RWPE2 (cell line): Measurements from ENCODE around the gene ITGAE.

Source experiments
- ATAC-seq: fragments of 200-7000 bp; cut with Tn5 transposase; 3 replicates; pipeline ENCODE4 v1.9.1; 2021; ENCODE audit warnings: low read depth
- DNase-seq: peaks from one replicate; pipeline ENCODE4 v3.0.0-alpha.2; 2020; ENCODE audit warnings: low spot score
- H3K27ac ChIP-seq: fragments of 450-650 bp; 2 replicates; pipeline ENCODE4 v1.5.1; 2017; ENCODE audit warnings: mild to moderate bottlenecking; ENCODE audit not compliant: poor library complexity, severe bottlenecking
- H3K27me3 ChIP-seq: fragments of 250-450 bp; sonication (Bioruptor Pico); 2 replicates; pipeline ENCODE4 v1.5.1; 2021; ENCODE audit warnings: mild to moderate bottlenecking, moderate library complexity; ENCODE audit not compliant: insufficient read depth, poor library complexity, severe bottlenecking
- H3K36me3 ChIP-seq: fragments of 250-450 bp; sonication (Bioruptor Pico); 2 replicates; pipeline ENCODE4 v1.5.1; 2020; ENCODE audit warnings: low read depth, mild to moderate bottlenecking, moderate library complexity
- H3K4me1 ChIP-seq: fragments of 250-450 bp; sonication (Bioruptor Pico); 2 replicates; pipeline ENCODE4 v1.5.1; 2021; ENCODE audit warnings: mild to moderate bottlenecking, moderate library complexity; ENCODE audit not compliant: insufficient read depth, poor library complexity, severe bottlenecking
- H3K4me3 ChIP-seq: fragments of 250-450 bp; sonication (Bioruptor Pico); 2 replicates; pipeline ENCODE4 v1.5.1; 2021; ENCODE audit warnings: mild to moderate bottlenecking, moderate library complexity; ENCODE audit not compliant: severe bottlenecking
- H3K9me3 ChIP-seq: fragments of 250-450 bp; sonication (Bioruptor Pico); 2 replicates; pipeline ENCODE4 v1.5.1; 2021; ENCODE audit warnings: mild to moderate bottlenecking, moderate library complexity; ENCODE audit not compliant: severe bottlenecking
- CTCF ChIP-seq: fragments of 450-650 bp; IDR thresholded peaks from one replicate; pipeline ENCODE4 v1.5.1; 2017; ENCODE audit warnings: mild to moderate bottlenecking, moderate library complexity; ENCODE audit not compliant: poor library complexity, severe bottlenecking

ITGAE gene

GRCh38 chr17:3805581-3805980 lies 4.6 kb upstream of the ITGAE start:
- H3K4me1 ChIP-seq, result no peaks in the 10 kb centered on the region
- TF ChIP-seq CTCF, result no peak
- ATAC-seq, result no peak
- H3K9me3 ChIP-seq, result no peaks in the 10 kb centered on the region
- no peak for DNase-seq
- H3K27me3 ChIP-seq, result no peaks in the 10 kb centered on the region
- no peak overlapping the region for H3K4me3 ChIP-seq
- H3K27ac ChIP-seq, result no peak overlapping the region
- H3K36me3 ChIP-seq, result peaks cover 20% of the 10 kb centered on the region; the same call in 1 of the 2 replicates

- H3K4me3 ChIP-seq, result no peak overlapping the region
- H3K27me3 ChIP-seq, result no peaks in the 10 kb centered on the region
- DNase-seq (no peak), ATAC-seq (no peak)
- no peaks in the 10 kb centered on the region for H3K9me3 ChIP-seq
- H3K4me1 ChIP-seq, result no peaks in the 10 kb centered on the region
- peaks cover 15% of the 10 kb centered on the region; the same call in 1 of the 2 replicates for H3K36me3 ChIP-seq
- no peak overlapping the region for H3K27ac ChIP-seq
- no peak for TF ChIP-seq CTCF
These were observed 3.5 kb upstream of the ITGAE start for GRCh38 chr17:3804503-3804931.

GRCh38 chr17:3803308-3803640 lies 2.3 kb upstream of the ITGAE start:
- Histone ChIP-seq H3K27me3 (no peaks in the 10 kb centered on the region), H3K9me3 (no peaks in the 10 kb centered on the region), H3K36me3 (peaks cover 9% of the 10 kb centered on the region; the same call in 1 of the 2 replicates), H3K27ac (peak overlapping the region; percentile 41), H3K4me1 (no peaks in the 10 kb centered on the region), H3K4me3 (no peak overlapping the region)
- DNase-seq (no peak), ATAC-seq (no peak)
- no peak for TF ChIP-seq CTCF

GRCh38 chr17:3802461-3803307 lies 1.7 kb upstream of the ITGAE start:
- H3K27ac ChIP-seq, result peak overlapping the region; percentile 41

More at GRCh38 chr17:3802461-3803307, 1.7 kb upstream of the ITGAE start:
- TF ChIP-seq CTCF, result no peak
- no peaks in the 10 kb centered on the region for H3K27me3 ChIP-seq
- no peak overlapping the region for H3K4me3 ChIP-seq
- H3K9me3 ChIP-seq, result no peaks in the 10 kb centered on the region
- no peaks in the 10 kb centered on the region for H3K4me1 ChIP-seq
- ATAC-seq (peak; percentile 13; the same call in 1 of the 3 replicates), DNase-seq (no peak)
- 0 out of 2 replicates have a peak, but pooled peaks cover 5% of the 10 kb centered on the region for H3K36me3 ChIP-seq
